ENCODE results near the gene KLRC4.
"Not testable (repeated sequence)": the region's sequence is repeated elsewhere in the genome, so short reads cannot be mapped to it uniquely, and the experiment has no call there.

KLRC4 gene, protein sequence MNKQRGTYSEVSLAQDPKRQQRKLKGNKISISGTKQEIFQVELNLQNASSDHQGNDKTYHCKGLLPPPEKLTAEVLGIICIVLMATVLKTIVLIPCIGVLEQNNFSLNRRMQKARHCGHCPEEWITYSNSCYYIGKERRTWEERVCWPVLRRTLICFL

DNA sequence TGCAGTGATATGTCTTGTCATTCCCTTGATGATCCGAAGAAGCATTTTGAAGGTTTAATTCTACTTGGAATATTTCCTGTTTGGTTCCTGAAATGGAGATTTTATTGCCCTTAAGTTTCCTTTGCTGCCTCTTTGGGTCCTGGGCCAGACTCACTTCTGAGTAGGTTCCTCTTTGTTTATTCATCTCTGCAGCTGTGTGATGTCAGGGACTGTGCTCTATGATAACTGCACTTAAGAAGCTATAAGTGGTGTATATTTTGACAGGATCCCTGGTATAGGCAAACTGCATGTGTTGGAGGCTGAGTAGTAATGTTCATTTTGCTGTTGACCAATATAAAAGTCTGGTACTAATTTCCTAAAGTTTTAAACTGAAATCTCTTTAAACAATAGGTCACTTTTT is at the start of gene KLRC4:
KLRC4 (minus strand) TSS at position 366 of the 400 bp plus-strand sequence; CDS start at position 184, 182 bp downstream.
- no peak for DNase-seq (ENCODE audit: low spot score)

DNA sequence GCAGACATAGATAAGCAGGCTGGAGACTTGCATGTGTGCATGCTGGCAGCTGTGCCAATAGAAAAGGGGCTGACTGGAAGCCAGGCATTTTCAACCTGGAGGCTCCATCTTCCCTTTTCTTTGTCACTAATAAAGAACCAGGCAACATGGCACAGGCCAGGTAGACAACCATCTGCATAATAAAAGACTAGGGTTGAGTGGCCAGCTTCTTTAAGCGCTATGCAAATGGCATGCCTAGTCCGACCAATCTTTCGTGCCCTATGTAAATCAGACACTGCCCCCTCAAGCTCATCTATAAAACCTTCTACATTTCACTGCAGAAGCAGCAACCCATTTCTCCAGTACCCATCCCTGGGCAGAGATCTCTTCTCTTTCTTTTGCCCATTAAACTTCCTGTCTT is 48.2 kb upstream of the KLRC4 start:
- DNase-seq (ENCODE audit: low spot score) = no peak

DNA sequence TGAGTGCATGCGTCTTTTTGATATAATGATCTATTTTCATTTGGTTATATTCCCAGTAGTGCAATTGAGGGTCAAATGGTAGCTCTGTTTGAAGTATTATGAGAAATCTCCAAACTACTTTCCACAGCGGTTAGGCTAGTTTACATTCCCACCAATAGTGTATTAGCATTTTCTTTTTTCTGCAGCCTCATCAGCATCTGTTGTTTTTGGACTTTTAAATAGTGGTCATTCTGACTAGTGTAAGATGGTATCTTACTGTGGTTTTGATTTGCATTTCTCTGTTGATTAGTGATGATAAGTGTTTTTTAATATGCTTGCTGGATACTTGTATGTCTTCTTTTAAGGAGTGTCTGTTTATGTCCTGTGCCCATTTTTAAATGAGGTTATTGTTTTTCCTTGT is 47.3 kb upstream of the KLRC4 start:
- no peak for DNase-seq (ENCODE audit: low spot score)

DNA sequence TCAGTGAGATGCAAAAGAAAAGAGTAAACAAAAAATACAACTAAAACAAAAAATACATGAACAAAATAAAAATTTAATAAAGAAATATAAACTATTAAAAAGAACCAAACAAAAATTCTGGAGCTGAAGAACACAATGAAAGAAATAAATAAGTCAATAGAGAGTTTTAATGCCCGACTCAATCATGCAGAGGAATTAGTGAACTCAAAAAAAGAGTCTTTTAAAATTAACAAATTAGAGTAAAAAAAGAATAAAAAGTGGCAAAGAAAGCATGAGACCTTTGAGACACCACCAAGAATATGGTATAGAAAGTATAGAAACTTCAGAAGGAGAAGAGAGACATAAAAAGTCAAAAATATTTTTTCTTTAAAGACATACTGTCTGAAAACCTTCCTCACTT is 46.2 kb upstream of the KLRC4 start:
- no peak for DNase-seq (ENCODE audit: low spot score)

DNA sequence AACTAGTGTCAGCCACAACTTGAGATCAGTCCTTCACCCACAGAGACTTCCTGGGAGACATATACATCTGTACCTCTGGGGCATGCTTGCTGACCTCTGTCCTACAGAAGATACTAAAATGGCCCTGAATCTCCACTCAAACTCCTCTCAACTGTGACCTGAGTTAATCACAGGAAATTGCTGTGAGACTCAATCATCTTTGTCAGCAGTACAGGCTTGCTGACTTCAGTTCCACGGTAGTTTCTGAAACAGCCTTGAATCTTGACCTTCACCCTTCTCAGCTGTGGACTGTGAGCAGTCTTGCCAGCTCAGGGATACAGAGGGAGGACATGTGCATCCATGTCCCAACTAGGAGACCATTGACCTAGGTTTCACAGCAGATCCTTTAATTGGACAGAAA is 45.0 kb upstream of the KLRC4 start:
- DNase-seq (ENCODE audit: low spot score) = no peak

DNA sequence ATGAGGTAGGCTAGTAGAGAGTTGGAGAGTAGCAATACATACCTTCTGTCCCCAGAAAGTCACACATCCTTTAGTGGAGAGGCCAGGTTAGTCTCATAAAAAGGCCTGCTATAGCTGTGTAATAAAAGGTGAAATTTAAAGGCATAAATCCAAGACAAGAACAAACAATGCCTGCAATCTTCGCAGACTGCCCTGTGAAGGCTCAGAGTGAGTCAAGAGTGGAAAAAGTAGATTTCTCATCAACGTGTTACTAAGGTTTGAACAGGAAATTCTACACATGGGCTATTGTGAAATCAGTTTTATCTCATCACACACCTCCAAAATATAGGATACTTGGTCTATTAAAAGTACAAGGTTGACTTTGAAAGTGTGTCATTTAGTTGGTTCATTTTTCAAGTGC is 43.6 kb upstream of the KLRC4 start, which contains the start of gene KLRC1:
KLRC1 (minus strand) TSS at position 222 of the 400 bp plus-strand sequence. CDS start 2,221 bp downstream, outside the sequence.
- DNase-seq (ENCODE audit: low spot score) = no peak

DNA sequence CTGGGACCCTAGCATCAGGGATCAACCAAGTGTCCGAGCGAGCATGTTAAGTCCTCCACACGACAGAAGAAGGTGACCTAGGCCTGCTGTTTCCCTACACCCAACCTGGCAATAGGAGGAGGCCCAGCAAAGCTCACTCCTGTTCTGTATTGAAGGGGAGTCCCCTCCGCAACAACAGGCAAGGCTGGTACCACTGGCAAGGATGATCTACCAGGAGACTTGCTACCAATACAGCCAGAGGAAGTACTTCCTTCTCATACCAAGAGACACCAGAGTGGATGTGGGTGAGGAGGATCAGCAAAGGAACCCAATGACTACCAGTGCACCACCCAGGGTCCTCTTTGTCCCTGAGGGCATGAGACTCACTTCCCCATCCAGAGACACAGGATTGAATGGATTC is 38.7 kb upstream of the KLRC4 start:
- no peak for DNase-seq (ENCODE audit: low spot score)

DNA sequence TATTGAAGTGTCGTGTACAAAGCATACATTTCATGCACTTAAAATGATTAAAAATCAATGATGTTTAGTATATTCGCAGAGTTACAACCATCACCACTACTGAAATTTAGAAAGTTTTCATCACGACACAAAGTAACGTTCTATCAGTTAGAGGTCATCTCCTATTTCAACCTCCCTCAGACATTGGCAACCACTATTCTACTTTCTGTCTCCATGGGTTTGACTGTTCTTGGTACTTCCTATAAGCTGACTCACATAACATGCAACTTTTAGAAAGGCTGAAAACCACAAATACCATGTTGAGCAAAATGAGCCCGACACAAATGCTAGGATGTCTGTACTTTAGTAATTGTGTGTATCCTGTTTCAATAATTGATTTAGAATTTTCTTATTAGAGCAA is 36.5 kb upstream of the KLRC4 start:
- peak; percentile 9 for DNase-seq (ENCODE audit: low spot score)

DNA sequence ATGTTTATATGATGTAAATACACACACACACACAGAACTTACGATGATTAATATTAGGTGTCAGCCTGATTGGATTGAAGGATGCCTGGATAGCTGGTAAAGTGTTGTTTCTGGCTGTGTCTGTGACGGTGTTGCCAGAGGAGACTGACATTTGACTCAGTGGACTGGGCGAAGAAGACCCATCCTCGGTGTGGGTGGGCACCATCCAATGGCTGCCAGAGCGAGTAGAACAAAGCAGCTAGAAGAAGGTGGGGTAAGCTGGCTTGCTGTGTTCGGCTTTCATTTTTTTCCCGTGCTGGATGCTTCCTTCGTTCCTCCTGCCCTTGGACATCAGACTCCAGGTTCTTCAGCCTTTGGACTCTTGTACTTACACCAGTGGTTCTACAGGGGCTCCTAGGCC is 31.6 kb upstream of the KLRC4 start:
- not testable (repeated sequence) for DNase-seq (ENCODE audit: low spot score)

DNA sequence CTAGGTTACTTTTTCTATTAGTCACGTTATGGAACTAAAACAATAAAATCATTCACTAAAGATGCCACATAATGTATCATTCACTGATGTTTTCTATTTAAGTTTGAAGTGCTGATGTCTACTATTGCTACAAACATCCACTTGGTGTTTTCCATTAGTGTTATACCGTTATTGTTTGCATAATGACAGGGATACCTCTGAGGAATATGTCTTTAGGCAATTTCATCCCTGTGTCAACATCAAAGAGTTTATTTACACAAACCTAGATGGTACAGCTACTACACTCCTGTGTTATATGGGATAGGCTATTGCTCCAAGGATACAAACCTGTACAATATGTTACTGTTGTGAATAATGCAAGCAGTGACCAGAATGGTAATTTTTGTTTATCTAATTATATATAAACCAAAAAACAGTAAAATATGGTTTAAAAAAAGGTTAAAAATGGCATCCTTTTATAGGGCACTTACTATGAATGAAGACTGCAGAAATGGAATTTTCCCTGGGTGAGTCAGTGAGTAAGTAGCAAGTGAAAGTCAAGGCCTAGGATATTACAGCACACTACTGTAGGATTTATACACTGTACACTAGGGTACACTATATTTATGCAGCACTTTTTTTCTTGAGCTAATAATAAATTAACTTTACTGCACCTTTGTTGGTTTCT is 30.2 kb upstream of the KLRC4 start:
- DNase-seq (ENCODE audit: low spot score) = not testable (repeated sequence)

DNA sequence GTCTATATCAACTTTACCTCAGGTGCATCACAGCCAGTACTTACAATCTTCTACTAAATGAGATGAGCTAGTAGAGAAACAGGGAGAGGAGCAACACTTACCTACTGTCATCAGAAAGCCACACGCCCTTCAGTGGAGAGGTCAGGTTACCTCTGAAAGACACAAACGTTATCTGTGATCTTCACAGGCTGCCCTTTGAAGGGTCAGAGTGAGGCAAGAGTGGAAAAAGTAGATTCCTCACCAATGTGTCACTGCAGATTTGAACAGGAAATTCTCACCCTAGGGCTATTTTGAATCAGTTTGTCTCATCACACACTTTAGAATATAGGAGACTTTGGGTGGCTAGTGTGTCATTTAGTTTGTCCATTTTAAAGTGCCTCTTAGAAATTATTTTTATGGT is 28.0 kb upstream of the KLRC4 start:
- DNase-seq (ENCODE audit: low spot score) = not testable (repeated sequence)

DNA sequence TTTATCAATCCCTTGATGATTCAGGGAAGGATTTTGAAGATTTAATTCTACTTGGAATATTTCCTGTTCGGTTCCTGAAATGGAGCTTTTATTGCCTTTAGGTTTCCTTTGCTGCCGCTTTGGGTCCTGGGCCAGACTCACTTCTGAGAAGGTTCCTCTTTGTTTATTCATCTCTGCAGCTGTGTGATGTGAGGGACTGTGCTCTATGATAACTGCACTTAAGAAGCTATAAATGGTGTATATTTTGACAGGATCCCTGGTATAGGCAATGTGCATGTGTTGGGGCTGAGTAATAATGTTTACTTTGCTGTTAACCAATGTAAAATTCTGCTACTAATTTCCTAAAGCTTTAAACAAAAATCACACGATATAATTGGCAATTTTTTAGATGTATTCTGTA is 26.3 kb upstream of the KLRC4 start, which contains the start of gene KLRC2:
KLRC2 (minus strand) TSS at position 195 of the 400 bp plus-strand sequence; CDS start at position 171, 24 bp downstream.
- DNase-seq (ENCODE audit: low spot score) = not testable (repeated sequence)

DNA sequence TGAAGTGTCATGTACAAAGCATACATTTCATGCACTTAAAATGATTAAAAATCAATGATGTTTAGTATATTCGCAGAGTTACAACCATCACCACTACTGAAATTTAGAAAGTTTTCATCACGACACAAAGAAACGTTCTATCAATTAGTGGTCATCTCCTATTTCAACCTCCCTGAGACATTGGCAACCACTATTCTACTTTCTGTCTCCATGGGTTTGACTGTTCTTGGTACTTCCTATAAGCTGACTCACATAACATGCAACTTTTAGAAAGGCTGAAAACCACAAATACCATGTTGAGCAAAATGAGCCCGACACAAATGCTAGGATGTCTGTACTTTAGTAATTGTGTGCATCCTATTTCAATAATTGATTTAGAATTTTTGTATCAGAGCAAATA is 21.1 kb upstream of the KLRC4 start:
- DNase-seq (ENCODE audit: low spot score) = not testable (repeated sequence)

DNA sequence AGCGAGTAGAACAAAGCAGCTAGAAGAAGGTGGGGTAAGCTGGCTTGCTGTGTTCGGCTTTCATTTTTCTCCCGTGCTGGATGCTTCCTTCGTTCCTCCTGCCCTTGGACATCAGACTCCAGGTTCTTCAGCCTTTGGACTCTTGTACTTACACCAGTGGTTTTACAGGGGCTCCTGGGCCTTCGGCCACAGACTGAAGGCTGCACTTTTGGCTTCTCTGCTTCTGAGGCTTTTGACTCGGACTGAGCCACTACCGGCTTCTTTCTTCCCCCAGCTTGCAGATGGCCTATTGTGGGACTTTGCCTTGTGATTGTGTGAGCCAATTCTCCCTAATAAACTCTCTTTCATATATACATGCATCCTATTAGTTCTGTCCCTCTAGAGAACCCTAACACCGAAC is 16.4 kb upstream of the KLRC4 start:
- DNase-seq (ENCODE audit: low spot score) = not testable (repeated sequence)

DNA sequence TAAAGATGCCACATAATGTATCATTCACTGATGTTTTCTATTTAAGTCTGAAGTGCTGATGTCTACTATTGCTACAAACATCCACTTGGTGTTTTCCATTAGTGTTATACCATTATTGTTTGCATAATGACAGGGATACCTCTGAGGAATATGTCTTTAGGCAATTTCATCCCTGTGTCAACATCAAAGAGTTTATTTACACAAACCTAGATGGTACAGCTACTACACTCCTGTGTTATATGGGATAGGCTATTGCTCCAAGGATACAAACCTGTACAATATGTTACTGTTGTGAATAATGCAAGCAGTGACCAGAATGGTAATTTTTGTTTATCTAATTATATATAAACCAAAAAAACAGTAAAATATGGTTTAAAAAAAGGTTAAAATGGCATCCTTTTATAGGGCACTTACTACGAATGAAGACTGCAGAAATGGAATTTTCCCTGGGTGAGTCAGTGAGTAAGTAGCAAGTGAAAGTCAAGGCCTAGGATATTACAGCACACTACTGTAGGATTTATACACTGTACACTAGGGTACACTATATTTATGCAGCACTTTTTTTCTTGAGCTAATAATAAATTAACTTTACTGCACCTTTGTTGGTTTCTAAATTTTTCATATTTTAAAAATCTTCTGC is 14.8 kb upstream of the KLRC4 start:
- not testable (repeated sequence) for DNase-seq (ENCODE audit: low spot score)

DNA sequence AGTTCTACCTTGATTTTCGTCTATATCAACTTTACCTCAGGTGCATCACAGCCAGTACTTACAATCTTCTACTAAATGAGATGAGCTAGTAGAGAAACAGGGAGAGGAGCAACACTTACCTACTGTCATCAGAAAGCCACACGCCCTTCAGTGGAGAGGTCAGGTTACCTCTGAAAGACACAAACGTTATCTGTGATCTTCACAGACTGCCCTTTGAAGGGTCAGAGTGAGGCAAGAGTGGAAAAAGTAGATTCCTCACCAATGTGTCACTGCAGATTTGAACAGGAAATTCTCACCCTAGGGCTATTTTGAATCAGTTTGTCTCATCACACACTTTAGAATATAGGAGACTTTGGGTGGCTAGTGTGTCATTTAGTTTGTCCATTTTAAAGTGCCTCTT is 12.6 kb upstream of the KLRC4 start:
- DNase-seq (ENCODE audit: low spot score) = not testable (repeated sequence)

DNA sequence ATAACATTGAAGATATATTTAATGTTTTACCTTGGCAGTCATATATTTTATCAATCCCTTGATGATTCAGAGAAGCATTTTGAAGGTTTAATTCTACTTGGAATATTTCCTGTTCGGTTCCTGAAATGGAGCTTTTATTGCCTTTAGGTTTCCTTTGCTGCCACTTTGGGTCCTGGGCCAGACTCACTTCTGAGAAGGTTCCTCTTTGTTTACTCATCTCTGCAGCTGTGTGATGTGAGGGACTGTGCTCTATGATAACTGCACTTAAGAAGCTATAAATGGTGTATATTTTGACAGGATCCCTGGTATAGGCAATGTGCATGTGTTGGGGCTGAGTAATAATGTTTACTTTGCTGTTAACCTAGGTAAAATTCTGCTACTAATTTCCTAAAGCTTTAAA is 10.8 kb upstream of the KLRC4 start, which contains the start of gene KLRC3:
KLRC3 (minus strand) TSS at position 262 of the 400 bp plus-strand sequence; CDS start at position 217, 45 bp downstream.
- DNase-seq (ENCODE audit: low spot score) = not testable (repeated sequence)

DNA sequence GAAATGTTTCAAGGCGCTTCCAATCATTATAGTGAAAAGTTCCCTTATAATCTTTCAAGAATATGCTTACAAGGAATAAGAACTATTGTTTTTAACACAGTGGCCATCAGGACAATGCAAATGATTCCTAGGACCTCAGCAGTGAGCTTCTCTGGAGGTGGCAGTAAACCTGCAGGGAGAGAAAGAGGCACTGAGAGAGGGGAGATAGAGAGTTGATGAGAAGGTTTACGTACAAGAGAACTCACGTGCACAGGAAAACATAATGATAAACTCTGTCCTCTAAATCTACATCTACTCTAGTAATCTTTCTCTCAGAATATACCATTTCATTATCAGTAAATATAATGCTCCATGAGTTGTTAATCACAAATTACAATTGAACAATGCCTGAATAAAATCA is 715 bp downstream of the KLRC4 start:
- no peak for DNase-seq (ENCODE audit: low spot score)

DNA sequence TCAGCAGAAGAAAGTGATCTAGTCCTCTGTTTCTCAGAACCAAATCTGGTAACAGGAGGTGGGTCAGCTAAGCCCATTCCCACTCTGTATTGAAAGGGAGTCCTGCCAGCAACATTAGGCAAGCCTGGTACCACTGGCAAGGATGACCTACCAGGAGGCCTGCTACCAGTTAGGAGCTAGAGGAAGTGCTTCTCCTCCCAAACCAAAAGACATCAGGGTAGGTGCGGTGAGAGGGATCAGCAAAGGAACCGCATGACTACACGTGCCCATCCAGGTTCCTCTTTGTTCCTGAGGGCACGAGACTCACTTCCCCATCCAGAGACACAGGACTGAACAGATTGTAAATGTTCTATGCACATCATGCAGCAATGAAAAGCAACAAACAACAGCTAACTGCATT is 2.8 kb downstream of the KLRC4 start:
- no peak for DNase-seq (ENCODE audit: low spot score)

DNA sequence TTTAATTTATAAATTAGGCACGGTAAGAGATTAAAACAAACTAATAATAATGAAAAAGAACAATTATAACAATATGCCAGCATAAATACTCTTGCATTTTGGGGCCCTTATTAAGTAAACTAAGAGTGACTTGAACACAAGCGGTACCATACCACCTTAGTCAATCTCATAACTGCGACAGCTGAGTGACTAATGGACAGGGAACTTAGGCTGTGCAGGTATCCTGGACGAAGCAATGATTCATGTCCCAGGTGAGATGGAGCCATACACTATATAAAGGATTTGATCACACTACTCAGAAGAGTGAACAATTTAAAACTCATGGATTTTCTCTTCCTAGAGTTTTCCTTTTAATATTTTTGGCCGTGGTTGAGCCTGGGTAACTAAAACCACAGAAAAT is 4.3 kb downstream of the KLRC4 start:
- DNase-seq (ENCODE audit: low spot score) = no peak

DNA sequence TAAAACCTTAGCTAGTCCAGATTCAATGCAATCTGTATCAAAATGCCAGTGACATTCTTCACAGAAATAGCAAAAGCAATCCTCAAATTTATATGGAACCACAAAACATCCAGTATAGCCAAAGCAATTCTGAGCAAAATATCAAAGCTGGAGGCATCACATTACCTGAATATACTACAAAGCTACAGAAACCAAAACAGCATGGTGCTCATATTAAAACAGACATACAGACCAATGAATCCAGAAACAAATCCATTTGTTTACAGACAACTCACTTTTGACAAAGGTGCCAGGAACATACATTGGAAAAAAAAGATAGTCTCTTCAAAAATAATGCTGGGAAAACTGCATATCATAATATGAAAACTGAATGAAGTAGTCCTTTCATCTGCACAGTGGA is 4.8 kb downstream of the KLRC4 start:
- no peak for DNase-seq (ENCODE audit: low spot score)

DNA sequence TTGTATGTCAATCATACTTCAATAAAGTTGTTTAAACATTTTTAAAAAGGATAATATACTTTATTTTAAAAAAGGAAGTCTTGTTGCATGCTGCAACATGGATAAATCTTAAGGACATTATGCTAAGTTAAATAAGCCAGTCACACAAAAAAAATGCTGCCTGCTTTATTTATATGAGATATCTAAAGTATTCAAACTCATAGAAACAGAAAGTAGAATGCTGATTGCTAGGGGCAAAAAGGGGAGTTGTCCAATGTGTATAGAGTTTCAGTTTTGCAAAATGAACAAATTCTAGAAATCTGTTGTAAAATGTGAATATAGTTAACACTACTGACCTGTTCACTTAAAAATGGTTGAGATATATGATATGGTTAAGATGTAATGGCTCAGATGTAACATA is 8.7 kb downstream of the KLRC4 start:
- no peak for DNase-seq (ENCODE audit: low spot score)

DNA sequence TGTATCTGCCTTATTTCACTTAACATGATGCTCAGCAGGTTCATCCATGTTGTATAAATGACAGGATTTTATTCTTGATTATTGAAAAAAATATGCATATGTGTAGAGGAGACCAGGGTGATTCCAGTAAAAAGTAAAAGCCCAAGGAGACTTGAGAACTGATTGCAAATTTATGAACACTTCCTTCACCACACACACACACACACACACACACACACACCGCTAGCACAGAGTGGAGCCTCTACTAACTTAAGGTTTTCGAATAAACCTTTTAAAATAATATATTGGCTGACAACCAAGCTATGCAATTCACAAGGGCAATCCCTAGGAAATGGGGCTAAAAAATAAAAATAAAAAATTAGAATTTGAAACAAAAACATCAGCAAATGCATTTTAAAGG is 11.4 kb downstream of the KLRC4 start:
- no peak for DNase-seq (ENCODE audit: low spot score)
